NCI-H2029 (cell line): ENCODE measurements around the gene KRTAP10-5.
"Not testable (repeated sequence)": the region's sequence is repeated elsewhere in the genome, so short reads cannot be mapped to it uniquely, and the experiment has no call there.

Experiments
- DNase-seq: peaks from one replicate; lab custom pipeline; 2025; lab: John Stamatoyannopoulos, UW

Gene KRTAP10-5

GRCh38 chr21:44610157-44610843 lies 29.9 kb upstream of the KRTAP10-5 start:
- DNase-seq = not testable (repeated sequence)

GRCh38 chr21:44609193-44609592 lies 28.8 kb upstream of the KRTAP10-5 start:
- no peak for DNase-seq

GRCh38 chr21:44606495-44606894 lies 26.1 kb upstream of the KRTAP10-5 start:
- no peak for DNase-seq

GRCh38 chr21:44603911-44604310 lies 23.5 kb upstream of the KRTAP10-5 start:
- no peak for DNase-seq

- no peak for DNase-seq
These were observed 22.9 kb upstream of the KRTAP10-5 start for GRCh38 chr21:44603109-44603875.

- DNase-seq = no peak
These were observed 22.1 kb upstream of the KRTAP10-5 start for GRCh38 chr21:44602463-44602850.

GRCh38 chr21:44601596-44602462 lies 21.4 kb upstream of the KRTAP10-5 start:
- no peak for DNase-seq

GRCh38 chr21:44601091-44601490 lies 20.7 kb upstream of the KRTAP10-5 start:
- DNase-seq = not testable (repeated sequence)

- DNase-seq = not testable (repeated sequence)
These were observed 19.9 kb upstream of the KRTAP10-5 start, which contains the start of gene KRTAP10-7 for GRCh38 chr21:44600118-44600978. Gene KRTAP10-7 (plus strand): TSS chr21:44600597. CDS start chr21:44600622, 25 bp downstream.

GRCh38 chr21:44599264-44600029 lies 19.0 kb upstream of the KRTAP10-5 start:
- no peak for DNase-seq

GRCh38 chr21:44598061-44598460 lies 17.7 kb upstream of the KRTAP10-5 start:
- DNase-seq = no peak

GRCh38 chr21:44596068-44596725 lies 15.8 kb upstream of the KRTAP10-5 start:
- DNase-seq = no peak

GRCh38 chr21:44595524-44595923 lies 15.1 kb upstream of the KRTAP10-5 start:
- no peak for DNase-seq

- no peak for DNase-seq
These were observed 14.1 kb upstream of the KRTAP10-5 start for GRCh38 chr21:44594406-44594916.

- no peak for DNase-seq
These were observed 13.4 kb upstream of the KRTAP10-5 start for GRCh38 chr21:44593598-44594405.

GRCh38 chr21:44592446-44593311 lies 12.3 kb upstream of the KRTAP10-5 start, which contains the start of gene KRTAP10-6:
Gene KRTAP10-6 (minus strand): TSS chr21:44592505. CDS start chr21:44592484, 21 bp downstream.
- DNase-seq = no peak

- DNase-seq = not testable (repeated sequence)
These were observed 11.4 kb upstream of the KRTAP10-5 start for GRCh38 chr21:44591801-44592130.
